ENCODE measurements around the gene PKP2. TPM values are rescaled to one million over a fixed set of nuclear protein-coding genes. Genes with fewer than 3 reads are reported as not detected.

PKP2 gene
- total and polyA plus RNA-seq, 2 of the 13 experiments (the other 11 are each of a cell fraction or from before 2014, with no cell fraction given) = 15.1 to 25.3 TPM

- TF ChIP-seq ZNF496 (CRISPR knock-in tag; IDR thresholded peaks at IDR 0.05; ENCODE audit: insufficient replicate concordance) = no peak
- no peak for TF ChIP-seq PPARG (CRISPR knock-in tag; conservative IDR thresholded peaks at IDR 0.05)
- TF ChIP-seq RXRB (CRISPR knock-in tag; IDR thresholded peaks at IDR 0.05; ENCODE audit: borderline replicate concordance) = 0 out of 2 replicates have a peak, but pooled peaks have one; percentile 26
- no peak for TF ChIP-seq CHD4 (IDR thresholded peaks at IDR 0.05; ENCODE audit: borderline replicate concordance, low read length)
- TF ChIP-seq ZNF644 (CRISPR knock-in tag; IDR thresholded peaks at IDR 0.05; ENCODE audit: low read depth) = no peak
- TF ChIP-seq, protein P1, sequence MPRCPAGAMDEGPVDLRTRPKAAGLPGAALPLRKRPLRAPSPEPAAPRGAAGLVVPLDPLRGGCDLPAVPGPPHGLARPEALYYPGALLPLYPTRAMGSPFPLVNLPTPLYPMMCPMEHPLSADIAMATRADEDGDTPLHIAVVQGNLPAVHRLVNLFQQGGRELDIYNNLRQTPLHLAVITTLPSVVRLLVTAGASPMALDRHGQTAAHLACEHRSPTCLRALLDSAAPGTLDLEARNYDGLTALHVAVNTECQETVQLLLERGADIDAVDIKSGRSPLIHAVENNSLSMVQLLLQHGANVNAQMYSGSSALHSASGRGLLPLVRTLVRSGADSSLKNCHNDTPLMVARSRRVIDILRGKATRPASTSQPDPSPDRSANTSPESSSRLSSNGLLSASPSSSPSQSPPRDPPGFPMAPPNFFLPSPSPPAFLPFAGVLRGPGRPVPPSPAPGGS (CRISPR knock-in tag; IDR thresholded peaks at IDR 0.05) = no peak
- no peak for TF ChIP-seq SOX6 (IDR thresholded peaks at IDR 0.05)
- peak; percentile 69 for TF ChIP-seq SOX6 (CRISPR knock-in tag; IDR thresholded peaks at IDR 0.05)
- TF ChIP-seq ZNF333 (CRISPR knock-in tag; IDR thresholded peaks at IDR 0.05; ENCODE audit: borderline replicate concordance) = no peak
- TF ChIP-seq, protein P2, sequence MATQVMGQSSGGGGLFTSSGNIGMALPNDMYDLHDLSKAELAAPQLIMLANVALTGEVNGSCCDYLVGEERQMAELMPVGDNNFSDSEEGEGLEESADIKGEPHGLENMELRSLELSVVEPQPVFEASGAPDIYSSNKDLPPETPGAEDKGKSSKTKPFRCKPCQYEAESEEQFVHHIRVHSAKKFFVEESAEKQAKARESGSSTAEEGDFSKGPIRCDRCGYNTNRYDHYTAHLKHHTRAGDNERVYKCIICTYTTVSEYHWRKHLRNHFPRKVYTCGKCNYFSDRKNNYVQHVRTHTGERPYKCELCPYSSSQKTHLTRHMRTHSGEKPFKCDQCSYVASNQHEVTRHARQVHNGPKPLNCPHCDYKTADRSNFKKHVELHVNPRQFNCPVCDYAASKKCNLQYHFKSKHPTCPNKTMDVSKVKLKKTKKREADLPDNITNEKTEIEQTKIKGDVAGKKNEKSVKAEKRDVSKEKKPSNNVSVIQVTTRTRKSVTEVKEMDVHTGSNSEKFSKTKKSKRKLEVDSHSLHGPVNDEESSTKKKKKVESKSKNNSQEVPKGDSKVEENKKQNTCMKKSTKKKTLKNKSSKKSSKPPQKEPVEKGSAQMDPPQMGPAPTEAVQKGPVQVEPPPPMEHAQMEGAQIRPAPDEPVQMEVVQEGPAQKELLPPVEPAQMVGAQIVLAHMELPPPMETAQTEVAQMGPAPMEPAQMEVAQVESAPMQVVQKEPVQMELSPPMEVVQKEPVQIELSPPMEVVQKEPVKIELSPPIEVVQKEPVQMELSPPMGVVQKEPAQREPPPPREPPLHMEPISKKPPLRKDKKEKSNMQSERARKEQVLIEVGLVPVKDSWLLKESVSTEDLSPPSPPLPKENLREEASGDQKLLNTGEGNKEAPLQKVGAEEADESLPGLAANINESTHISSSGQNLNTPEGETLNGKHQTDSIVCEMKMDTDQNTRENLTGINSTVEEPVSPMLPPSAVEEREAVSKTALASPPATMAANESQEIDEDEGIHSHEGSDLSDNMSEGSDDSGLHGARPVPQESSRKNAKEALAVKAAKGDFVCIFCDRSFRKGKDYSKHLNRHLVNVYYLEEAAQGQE (IDR thresholded peaks at IDR 0.05; ENCODE audit: borderline replicate concordance in 1 of 2, low read depth in 1 of 2, low read length in 2 of 2) = no peak
- TF ChIP-seq TCF7 (IDR thresholded peaks at IDR 0.05; ENCODE audit: low read depth) = peak; percentile 74
- TF ChIP-seq PRDM15 (CRISPR knock-in tag; IDR thresholded peaks at IDR 0.05) = no peak
- TF ChIP-seq NFYB (CRISPR knock-in tag; IDR thresholded peaks at IDR 0.05) = no peak
- no peak for TF ChIP-seq ZNF841 (CRISPR knock-in tag; IDR thresholded peaks at IDR 0.05; ENCODE audit: borderline replicate concordance)
- TF ChIP-seq BORCS8-MEF2B (CRISPR knock-in tag; IDR thresholded peaks at IDR 0.05) = no peak
- peak; percentile 64 for TF ChIP-seq FOSL2 (CRISPR knock-in tag; IDR thresholded peaks at IDR 0.05)
- TF ChIP-seq IKZF1 (IDR thresholded peaks at IDR 0.05) = no peak
- peak; percentile 67; the same call in 1 of the 2 replicates for TF ChIP-seq CEBPB (IDR thresholded peaks at IDR 0.05; ENCODE audit: borderline replicate concordance, low read depth, low read length)
- no peak for TF ChIP-seq HNRNPH1 (optimal IDR thresholded peaks at IDR 0.05; ENCODE audit: low read depth, low read length)
- peak in 1 of 2 experiments; percentile 63; a peak in 1 of 4 replicates for TF ChIP-seq EP300 (IDR thresholded peaks at IDR 0.05; ENCODE audit: low read depth in 2 of 2, low read length in 2 of 2)
- peak; percentile 48; the same call in 1 of the 2 replicates for TF ChIP-seq EP300 (CRISPR knock-in tag; IDR thresholded peaks at IDR 0.05; ENCODE audit: borderline replicate concordance)
- TF ChIP-seq PHF20 (CRISPR knock-in tag; IDR thresholded peaks at IDR 0.05) = no peak
- no peak for TF ChIP-seq PHB2 (IDR thresholded peaks at IDR 0.05; ENCODE audit: partially characterized antibody)
- TF ChIP-seq ISL2 (CRISPR knock-in tag; IDR thresholded peaks at IDR 0.05) = 0 out of 2 replicates have a peak, but pooled peaks have one; percentile 56
Measured at GRCh38 chr12:32893458-32893857, 3.1 kb downstream of the PKP2 start (continued).
